GM12801 (cell line): ENCODE data around the gene TCF12.

Experiments used
- CTCF ChIP-seq: IDR thresholded peaks from one replicate; pipeline ENCODE4 v1.5.1; 2011; ENCODE audit warnings: control low read depth; ENCODE audit not compliant: insufficient read length; ENCODE audit errors: extremely low read depth

Gene TCF12

GRCh38 chr15:57010724-57011123 is 92.3 kb downstream of the TCF12 start:
- TF ChIP-seq CTCF, result no peak

GRCh38 chr15:57012556-57012955 is 94.1 kb downstream of the TCF12 start:
- no peak for TF ChIP-seq CTCF

GRCh38 chr15:57015360-57015759 is 96.9 kb downstream of the TCF12 start:
- no peak for TF ChIP-seq CTCF

- no peak for TF ChIP-seq CTCF
These were observed 97.5 kb downstream of the TCF12 start for GRCh38 chr15:57015897-57016296.

GRCh38 chr15:57017024-57017423 is 98.6 kb downstream of the TCF12 start:
- no peak for TF ChIP-seq CTCF

GRCh38 chr15:57018151-57018550 is 99.7 kb downstream of the TCF12 start:
- no peak for TF ChIP-seq CTCF

GRCh38 chr15:57019496-57020160 is 101.2 kb downstream of the TCF12 start:
- no peak for TF ChIP-seq CTCF
